SK-MEL-5 (cell line): ENCODE measurements around the gene SAMD1. TPM values are rescaled to one million over a fixed set of nuclear protein-coding genes. Genes with fewer than 3 reads are reported as not detected.
"Not testable (repeated sequence)": the region's sequence is repeated elsewhere in the genome, so short reads cannot be mapped to it uniquely, and the experiment has no call there.

Experiments used
- DNase-seq: peaks from one replicate; pipeline ENCODE4 v3.0.0-alpha.2; 2016; ENCODE audit warnings: low read depth, low spot score
- in situ Hi-C: cut with HindIII; loops from 2 replicates; pipeline ENCODE4 v1.10.0; 2016; ENCODE audit warnings: low sequenced_read_pairs, high pct_unique_total_duplicates, low pct_unique_long_range_greater_than_20kb
- total RNA-seq: library from RNA; depleted of rRNA; stranded (reverse); fragments of >200 nt; shearing (Covaris generic); gene quantifications from 2 replicates; pipeline ENCODE4 v1.2.3, GENCODE V29; 2014; rRNA removed

Gene SAMD1
- total RNA-seq, 1 experiment from 2014 or later, result 17.2 TPM

- in situ Hi-C loops, result no loop called here
- DNase-seq, result no peak
Observed at GRCh38 chr19:14054099-14054498, 36.5 kb downstream of the SAMD1 start.

- DNase-seq, result no peak
- in situ Hi-C loops, result no loop called here
Observed at GRCh38 chr19:14053500-14053899, 37.1 kb downstream of the SAMD1 start.

GRCh38 chr19:14053032-14053431, 37.5 kb downstream of the SAMD1 start:
- in situ Hi-C loops, result no loop called here
- no peak for DNase-seq

GRCh38 chr19:14052470-14052869, 38.1 kb downstream of the SAMD1 start:
- no peak for DNase-seq
- in situ Hi-C loops, result no loop called here

GRCh38 chr19:14051980-14052379, 38.6 kb downstream of the SAMD1 start:
- DNase-seq, result no peak
- in situ Hi-C loops, result no loop called here

- DNase-seq, in situ Hi-C loops: not testable (repeated sequence)
Observed at GRCh38 chr19:14050961-14051360, 39.6 kb downstream of the SAMD1 start.

GRCh38 chr19:14050512-14050911, 40.0 kb downstream of the SAMD1 start:
- in situ Hi-C loops, result no loop called here
- no peak for DNase-seq

- in situ Hi-C loops, result no loop called here
Observed at GRCh38 chr19:14048443-14049153, 42.0 kb downstream of the SAMD1 start.

GRCh38 chr19:14047866-14048265, 42.7 kb downstream of the SAMD1 start:
- in situ Hi-C loops, DNase-seq: not testable (repeated sequence)

More at GRCh38 chr19:14048443-14049153, 42.0 kb downstream of the SAMD1 start:
- DNase-seq, result peak; percentile 47

GRCh38 chr19:14042659-14043608, 47.6 kb downstream of the SAMD1 start:
- DNase-seq, result peak; percentile 89
- in situ Hi-C loops, result not testable (repeated sequence)

GRCh38 chr19:14039181-14039580, 51.4 kb downstream of the SAMD1 start:
- no peak for DNase-seq
- in situ Hi-C loops, result no loop called here

Other genes with a start within 250 kb of the SAMD1 start
- gene NANOS3, start 213.6 kb downstream of the SAMD1 start, total RNA-seq, result not detected in 2 replicates
- gene BRME1, start 184.6 kb downstream of the SAMD1 start, total RNA-seq, result 0.56 and 1.1 TPM in 2 replicates
- 10.5 and 11.0 TPM in 2 replicates for gene CC2D1A, start 184.6 kb downstream of the SAMD1 start, total RNA-seq
- not detected in 2 replicates for gene PODNL1, start 152.3 kb downstream of the SAMD1 start, total RNA-seq
- 8.3 and 9.3 TPM in 2 replicates for gene DCAF15, start 138.2 kb downstream of the SAMD1 start, total RNA-seq
- 0.87 and 0.90 TPM in 2 replicates for gene RFX1, start 84.4 kb downstream of the SAMD1 start, total RNA-seq
- not detected in 2 replicates for gene RLN3, start 62.6 kb downstream of the SAMD1 start, total RNA-seq
- 2.6 and 4.3 TPM in 2 replicates for gene IL27RA, start 59.0 kb downstream of the SAMD1 start, total RNA-seq
- gene PALM3, start 28.7 kb downstream of the SAMD1 start, total RNA-seq, result not detected in 2 replicates
- gene MISP3, start 18.0 kb downstream of the SAMD1 start, total RNA-seq, result 0.53 and 0.77 TPM in 2 replicates
- gene C19orf67, start 5.0 kb downstream of the SAMD1 start, total RNA-seq, result not detected in 2 replicates
- 15.3 and 19.7 TPM in 2 replicates for gene PRKACA, start 27.0 kb upstream of the SAMD1 start, total RNA-seq
- gene ASF1B, start 45.8 kb upstream of the SAMD1 start, total RNA-seq, result 16.6 TPM in 2 replicates
- gene ADGRL1, start 115.4 kb upstream of the SAMD1 start, total RNA-seq, result 5.0 and 8.1 TPM in 2 replicates